GM21529 (cell line): ENCODE data around the gene RIMOC1.

Experiments used
- ATAC-seq: cut with Tn5 transposase; IDR thresholded peaks from one replicate; pipeline ENCODE4 v1.9.1; 2021; ENCODE audit not compliant: unreplicated experiment

RIMOC1 gene

GRCh38 chr5:41903892-41904799, at the start of gene RIMOC1:
Gene RIMOC1 (plus strand): TSS chr5:41904344. CDS start chr5:41904368, 24 bp downstream.
- ATAC-seq, result peak; percentile 99

GRCh38 chr5:41856644-41857491, 47.3 kb upstream of the RIMOC1 start:
- peak; percentile 91 for ATAC-seq

- no peak for ATAC-seq
Measured at GRCh38 chr5:41857989-41858388, 46.2 kb upstream of the RIMOC1 start.

- no peak for ATAC-seq
Measured at GRCh38 chr5:41858890-41859289, 45.3 kb upstream of the RIMOC1 start.

DNA sequence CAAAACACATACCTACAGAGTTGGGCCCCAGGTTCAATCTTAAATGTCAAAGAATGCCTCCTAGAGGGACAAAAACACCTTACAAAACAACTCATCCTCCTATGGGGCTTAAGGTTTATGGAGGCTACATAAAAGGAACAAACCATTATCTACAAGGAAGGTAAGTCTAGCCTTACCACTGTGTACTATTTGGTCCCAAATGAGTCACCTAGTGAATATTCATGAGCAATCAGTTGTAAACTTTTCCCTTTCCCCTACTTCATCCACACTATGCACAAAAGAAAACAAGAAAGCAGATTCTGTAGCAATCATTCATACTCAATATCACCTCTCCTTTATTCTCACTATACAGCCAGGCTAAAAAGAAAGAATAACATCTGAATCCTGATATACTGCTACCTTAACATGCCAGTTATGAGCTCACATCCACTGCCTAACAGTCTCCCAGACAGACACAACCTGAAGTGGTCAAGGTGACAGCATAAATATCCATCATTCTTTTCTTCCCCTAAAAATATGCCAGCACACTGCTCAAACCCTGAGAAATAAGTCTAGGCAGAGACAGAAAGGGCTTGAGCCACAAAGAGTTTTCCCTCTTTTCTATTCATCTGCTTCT, 40.2 kb upstream of the RIMOC1 start:
- peak; percentile 74 for ATAC-seq

DNA sequence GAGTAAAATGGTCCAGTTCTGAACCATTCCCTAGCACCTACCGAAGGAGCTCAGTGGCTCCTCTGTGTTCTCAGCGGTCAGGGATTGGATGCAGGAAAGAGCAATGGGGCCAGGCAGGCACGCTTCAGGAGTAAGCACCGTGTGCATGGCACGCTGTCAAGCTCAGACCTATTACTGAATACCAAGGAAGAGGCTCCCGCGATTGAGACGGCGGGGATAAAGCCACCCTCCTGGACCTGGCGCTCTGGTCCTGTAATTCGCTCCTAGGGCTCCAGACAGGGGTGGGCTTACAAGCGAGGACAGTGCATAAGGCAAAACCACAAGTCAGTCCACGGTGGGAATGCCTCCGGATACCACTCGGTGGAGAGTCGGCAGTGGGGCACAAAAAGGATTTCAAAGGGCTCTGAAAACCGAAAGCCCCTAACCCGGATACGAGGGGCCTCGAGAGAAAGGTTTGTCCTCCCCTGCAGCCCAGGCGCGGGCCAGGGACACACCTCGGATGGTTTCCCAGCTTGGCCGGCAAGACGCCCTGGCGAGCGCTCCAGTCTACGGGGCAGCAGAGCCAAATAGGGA, 34.9 kb upstream of the RIMOC1 start:
- no peak for ATAC-seq

GRCh38 chr5:41869724-41870626, 34.2 kb upstream of the RIMOC1 start, which contains the start of gene OXCT1:
Gene OXCT1 (minus strand): TSS chr5:41870425. CDS start chr5:41870358, 67 bp downstream.
- peak; percentile 92 for ATAC-seq

- no peak for ATAC-seq
Measured at GRCh38 chr5:41870627-41871048, 33.5 kb upstream of the RIMOC1 start.

GRCh38 chr5:41871852-41872251, 32.3 kb upstream of the RIMOC1 start:
- no peak for ATAC-seq

GRCh38 chr5:41874512-41875060, 29.6 kb upstream of the RIMOC1 start:
- ATAC-seq, result no peak

DNA sequence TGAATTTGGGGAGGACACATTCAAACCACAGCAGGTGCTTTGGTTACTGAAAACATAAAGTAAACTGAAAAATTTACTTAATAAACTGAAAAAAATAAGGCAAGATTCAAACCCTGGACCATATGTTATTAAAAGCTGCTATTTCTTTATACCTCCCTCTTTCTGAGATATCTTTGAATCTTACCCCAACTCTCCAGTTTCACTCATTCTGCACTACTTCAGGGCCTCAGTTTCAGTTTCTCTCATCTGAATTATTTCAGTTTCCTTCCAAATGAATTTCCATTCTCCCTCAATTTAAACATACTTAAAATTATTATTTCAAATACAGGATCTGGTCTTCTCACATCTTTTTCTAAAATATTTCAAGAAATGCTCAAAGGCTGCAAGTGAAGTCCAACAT, 29.0 kb upstream of the RIMOC1 start:
- peak; percentile 16 for ATAC-seq

DNA sequence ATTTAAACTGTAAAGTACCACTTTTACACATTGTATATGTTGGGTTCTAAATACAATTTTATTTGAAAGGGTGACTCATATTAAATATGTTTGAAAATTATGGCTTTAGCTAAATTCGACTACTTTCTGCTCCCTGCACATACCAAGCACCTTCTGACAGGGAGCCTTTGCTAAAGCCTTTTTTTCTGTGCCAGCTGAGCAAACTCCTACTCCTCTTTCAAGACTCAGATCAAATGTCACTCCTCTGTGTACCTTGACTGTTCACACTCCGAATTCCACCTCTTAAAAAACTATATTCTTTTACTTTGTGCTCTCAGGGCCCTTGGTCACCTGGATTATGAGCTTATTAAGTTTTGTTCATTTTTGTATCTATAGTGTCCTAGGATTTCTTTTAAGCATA, 27.5 kb upstream of the RIMOC1 start:
- no peak for ATAC-seq

DNA sequence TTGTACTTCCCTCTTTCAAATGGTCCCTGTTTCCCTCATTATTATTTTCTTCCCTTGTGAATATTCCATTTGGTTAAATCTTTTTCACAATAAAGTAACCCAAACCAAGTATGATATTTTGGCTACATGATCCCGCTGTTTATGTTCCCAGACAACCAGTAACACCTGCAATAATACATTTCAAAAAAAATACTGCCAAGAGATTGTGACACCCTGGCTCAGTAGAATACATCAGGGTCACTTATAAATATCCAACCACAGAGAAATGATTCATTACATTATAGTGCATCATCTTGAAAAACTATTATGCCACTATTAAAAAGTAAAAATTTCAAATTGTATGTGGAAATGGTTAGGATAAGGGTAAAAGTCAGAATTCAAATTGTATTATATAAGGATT, 26.7 kb upstream of the RIMOC1 start:
- ATAC-seq, result no peak

- no peak for ATAC-seq
Measured at GRCh38 chr5:41878173-41878572, 26.0 kb upstream of the RIMOC1 start.

GRCh38 chr5:41878643-41879478, 25.3 kb upstream of the RIMOC1 start:
- ATAC-seq, result no peak

DNA sequence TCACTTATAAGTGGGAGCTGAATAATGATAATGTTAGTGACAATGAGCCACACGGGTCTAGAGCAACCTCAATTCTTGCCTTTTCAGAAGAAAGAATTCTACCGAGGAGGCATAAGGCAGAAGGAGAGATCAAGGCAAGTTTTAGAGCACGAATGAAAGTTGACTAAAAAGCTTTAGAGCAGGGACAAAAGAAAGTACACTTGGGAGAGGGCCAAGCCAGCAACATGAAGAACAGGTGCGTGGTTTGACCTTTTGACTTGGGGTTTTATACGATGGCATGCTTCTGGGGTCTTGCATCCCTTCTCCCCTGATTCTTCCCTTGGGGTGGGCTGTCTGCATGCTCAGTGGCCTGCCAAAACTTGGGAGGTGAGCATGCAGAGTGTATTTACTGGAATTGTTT, 21.4 kb upstream of the RIMOC1 start:
- no peak for ATAC-seq

DNA sequence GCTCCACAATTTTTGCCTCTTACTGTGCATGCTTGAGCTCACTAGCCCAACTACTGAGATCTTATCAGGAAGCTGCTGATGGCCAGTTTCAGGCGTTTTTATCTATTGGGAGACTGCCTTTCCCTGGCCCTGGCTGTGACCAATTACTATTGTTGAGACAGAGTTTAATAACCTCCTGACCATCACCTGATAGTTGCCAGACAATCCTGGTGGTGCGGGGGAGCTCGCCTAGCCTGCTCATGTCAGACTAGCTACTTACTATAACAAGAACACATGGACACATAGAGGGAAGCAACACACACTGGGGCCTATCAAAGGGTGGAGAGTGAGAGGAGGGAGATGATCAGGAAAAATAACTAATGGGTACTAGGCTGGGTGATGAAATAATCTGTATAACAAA, 20.9 kb upstream of the RIMOC1 start:
- no peak for ATAC-seq

DNA sequence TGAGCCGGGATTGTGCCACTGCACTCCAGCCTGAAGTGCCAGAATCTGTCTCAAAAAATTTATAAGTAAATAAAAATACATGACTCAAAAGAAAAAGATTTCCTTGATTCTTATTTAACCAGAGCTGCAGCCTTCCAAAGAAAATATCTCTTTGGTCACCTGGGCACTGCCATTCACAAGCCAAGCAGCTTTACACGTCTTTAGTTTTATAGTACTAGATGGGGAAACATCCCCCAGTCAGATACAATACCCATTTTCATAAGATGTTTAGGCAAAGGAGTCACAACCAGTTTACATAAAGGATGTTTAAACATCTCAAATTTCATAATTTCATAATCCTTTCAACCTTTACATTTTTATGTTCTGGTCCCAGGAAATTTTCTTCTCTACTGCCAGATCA, 20.2 kb upstream of the RIMOC1 start:
- ATAC-seq, result no peak

GRCh38 chr5:41885286-41885685, 18.9 kb upstream of the RIMOC1 start:
- no peak for ATAC-seq
